Urinary bladder (tissue), 4 donors: ENCODE data around the gene CCDC80. TPM values are rescaled to one million over a fixed set of nuclear protein-coding genes. Genes with fewer than 3 reads are reported as not detected.
"Not testable (repeated sequence)": the region's sequence is repeated elsewhere in the genome, so short reads cannot be mapped to it uniquely, and the experiment has no call there.

Experiments used
- DNase-seq: peaks from one replicate; pipeline ENCODE4 v3.0.0-alpha.2; 2015; ENCODE audit errors: extremely low spot score
- H3K27ac ChIP-seq: one replicate; pipeline ENCODE4 v1.5.1; 2013; ENCODE audit warnings: low read depth, mild to moderate bottlenecking, moderate library complexity
- H3K36me3 ChIP-seq: one replicate; pipeline ENCODE4 v1.6.1; 2013; ENCODE audit warnings: mild to moderate bottlenecking, moderate library complexity; ENCODE audit not compliant: insufficient read depth
- H3K4me1 ChIP-seq: one replicate; pipeline ENCODE4 v1.6.1; 2013; ENCODE audit warnings: mild to moderate bottlenecking, moderate library complexity; ENCODE audit not compliant: insufficient read depth
- H3K4me3 ChIP-seq: one replicate; pipeline ENCODE4 v1.5.1; 2013; ENCODE audit warnings: low read depth, low read length
- WGBS: extraction: QIAGEN DNeasy Blood & Tissue Kit; methylation state at CpG from one replicate; pipeline ENCODE4 v1.1.7; 2013; 5-methylcytosine and 5-hydroxymethylcytosine counted together
- polyA plus RNA-seq: library from polyadenylated mRNA; stranded (reverse); fragments of 200-250 nt; gene quantifications from one replicate; pipeline ENCODE4 v1.2.3, GENCODE V29; 2013
- total RNA-seq: library from RNA; depleted of rRNA; stranded (reverse); fragments of >200 nt; gene quantifications from one replicate; pipeline ENCODE4 v1.2.3, GENCODE V29; 2014
- donor health status: healthy with polysubstance abuse.
- donor health status: healthy.

Gene CCDC80
- total and polyA plus RNA-seq, 2 donors = 62.3 to 128 TPM

DNA sequence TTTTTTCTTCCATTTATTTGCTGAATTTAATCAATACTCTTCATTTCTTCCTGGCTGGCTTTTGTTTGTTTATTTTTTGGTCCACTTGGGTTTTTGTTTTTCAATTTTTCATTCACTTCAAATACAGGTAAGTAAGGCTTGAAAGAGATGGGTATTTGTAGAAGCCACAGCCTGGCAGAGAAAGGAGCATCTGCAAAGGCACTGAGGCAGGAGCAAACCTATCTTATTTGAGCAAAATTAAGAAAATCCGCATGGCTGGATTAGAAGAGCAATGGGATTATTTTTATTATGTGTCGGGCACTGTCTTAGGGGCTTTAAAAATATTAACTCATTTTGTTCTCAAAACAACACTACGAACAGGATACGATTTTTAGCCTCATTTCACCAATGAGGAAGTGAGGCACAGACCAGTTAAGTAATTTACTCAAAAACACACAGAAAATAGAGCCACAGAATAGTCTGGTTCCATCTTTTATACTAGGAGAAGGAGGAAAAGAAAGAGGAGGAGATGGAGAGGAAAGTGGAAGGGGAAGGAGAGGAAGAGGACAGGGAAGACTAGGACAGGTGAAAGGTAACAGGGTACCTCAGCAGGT is 35.1 kb upstream of the CCDC80 start:
- no peak for DNase-seq
- WGBS = 88% methylated on average over 4 of the region's 4 CpGs
- Histone ChIP-seq H3K4me1 (no peaks in the 10 kb centered on the region), H3K36me3 (no peaks in the 10 kb centered on the region), H3K4me3 (no peak overlapping the region), H3K27ac (no peak overlapping the region)

DNA sequence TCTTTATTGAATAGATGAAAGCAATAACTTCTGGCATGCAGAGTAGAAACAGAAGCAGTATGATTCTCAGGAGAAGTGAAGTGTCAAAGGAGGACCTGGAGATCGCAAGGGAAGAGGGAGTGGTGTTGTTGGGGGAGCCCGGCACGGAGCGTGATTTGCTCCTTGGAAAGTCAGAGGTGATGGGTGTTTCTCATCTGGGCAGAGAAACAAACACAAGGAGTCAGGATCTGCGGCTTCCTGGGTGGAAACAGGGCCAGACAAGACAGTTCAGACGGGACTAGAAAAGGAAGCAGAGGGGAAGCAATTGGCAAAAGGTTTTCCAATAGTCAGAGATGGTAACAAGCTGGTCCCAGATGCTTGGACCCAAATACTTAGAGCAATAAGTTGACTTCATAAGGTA is 34.4 kb upstream of the CCDC80 start:
- DNase-seq = no peak
- no peaks in the 10 kb centered on the region for H3K36me3 ChIP-seq
- H3K27ac ChIP-seq = no peak overlapping the region
- no peaks in the 10 kb centered on the region for H3K4me1 ChIP-seq
- no peak overlapping the region for H3K4me3 ChIP-seq
- 71% methylated on average over 6 of the region's 6 CpGs for WGBS

DNA sequence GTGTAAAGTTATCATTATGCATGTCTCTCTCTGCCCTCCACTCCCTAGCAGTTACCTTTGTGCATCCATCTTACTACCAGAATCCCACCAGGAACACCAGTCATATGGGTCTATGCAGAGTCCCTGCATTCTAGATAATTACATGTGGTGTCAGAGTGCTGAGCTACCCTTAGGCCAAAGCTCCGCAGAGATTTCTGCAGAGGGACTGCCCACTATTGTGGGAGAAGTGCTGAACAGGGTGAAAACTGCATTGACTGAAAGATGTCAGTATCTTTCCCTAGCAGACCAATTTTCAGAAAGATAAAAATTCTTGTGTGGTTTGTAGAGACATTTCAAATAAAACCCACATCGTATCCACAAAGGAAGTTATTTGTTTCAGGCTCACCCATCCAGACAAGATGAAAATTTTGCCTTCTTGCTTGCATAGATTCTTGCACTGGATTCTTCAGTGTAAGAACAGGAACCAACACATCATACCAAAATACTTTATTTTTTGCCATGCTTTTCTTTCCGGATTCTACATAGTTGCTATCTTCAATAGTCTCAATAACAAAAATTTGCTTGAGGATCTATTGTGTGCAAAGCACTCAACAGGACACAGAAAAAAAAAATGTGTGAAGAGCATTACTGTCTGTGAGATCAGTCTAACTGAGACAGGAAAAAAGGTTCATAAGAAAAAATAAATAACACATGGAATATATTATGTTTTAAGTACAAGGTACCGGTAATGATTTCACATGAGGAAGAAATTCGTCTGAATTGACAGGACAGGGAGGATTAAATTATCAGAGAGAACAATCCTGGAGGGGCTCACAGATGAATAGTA is 32.0 kb upstream of the CCDC80 start:
- Histone ChIP-seq H3K27ac (no peak overlapping the region), H3K36me3 (no peaks in the 10 kb centered on the region), H3K4me1 (no peaks in the 10 kb centered on the region), H3K4me3 (no peak overlapping the region)
- DNase-seq = no peak
- 73% methylated on average over 5 of the region's 5 CpGs for WGBS

DNA sequence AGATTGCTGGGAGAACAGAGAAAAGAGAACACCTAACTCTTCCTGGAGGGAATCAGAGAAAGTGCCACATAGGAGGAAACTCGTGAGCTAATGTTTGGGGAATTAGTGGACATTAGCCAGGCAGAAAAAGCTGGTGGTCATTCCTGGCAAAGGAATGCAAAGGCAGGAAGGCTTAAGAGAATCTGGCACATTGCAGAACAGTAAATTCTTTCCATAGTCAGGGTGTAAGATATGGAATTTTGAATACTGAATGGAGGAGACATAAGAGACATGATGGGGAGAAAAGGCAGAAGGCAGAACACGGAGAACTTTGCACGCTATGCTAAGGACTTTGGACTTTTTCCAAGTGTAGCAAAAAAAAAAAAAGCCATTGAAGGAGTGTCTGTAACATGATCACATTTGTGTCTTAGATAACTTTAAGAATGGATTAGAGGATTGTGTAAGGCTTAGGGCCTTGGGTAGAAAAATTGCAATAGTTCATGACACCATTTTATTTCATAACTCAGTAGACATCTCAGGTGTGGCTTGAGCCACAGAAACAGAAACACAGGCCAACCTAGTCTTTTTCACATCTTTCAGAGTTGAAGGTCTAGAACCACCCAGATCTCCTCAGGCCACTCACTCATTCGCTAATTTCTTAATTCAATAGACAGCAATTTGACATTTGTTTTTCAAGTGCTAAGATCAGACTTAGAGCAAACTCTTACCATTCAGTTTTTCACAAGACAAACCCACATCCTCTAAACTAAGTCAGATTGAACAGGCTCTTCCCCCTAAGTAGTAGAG is 31.2 kb upstream of the CCDC80 start:
- Histone ChIP-seq H3K4me1 (no peaks in the 10 kb centered on the region), H3K36me3 (no peaks in the 10 kb centered on the region), H3K27ac (peak overlapping the region; percentile 32), H3K4me3 (no peak overlapping the region)
- 33% methylated on average over 4 of the region's 4 CpGs for WGBS
- DNase-seq = no peak

DNA sequence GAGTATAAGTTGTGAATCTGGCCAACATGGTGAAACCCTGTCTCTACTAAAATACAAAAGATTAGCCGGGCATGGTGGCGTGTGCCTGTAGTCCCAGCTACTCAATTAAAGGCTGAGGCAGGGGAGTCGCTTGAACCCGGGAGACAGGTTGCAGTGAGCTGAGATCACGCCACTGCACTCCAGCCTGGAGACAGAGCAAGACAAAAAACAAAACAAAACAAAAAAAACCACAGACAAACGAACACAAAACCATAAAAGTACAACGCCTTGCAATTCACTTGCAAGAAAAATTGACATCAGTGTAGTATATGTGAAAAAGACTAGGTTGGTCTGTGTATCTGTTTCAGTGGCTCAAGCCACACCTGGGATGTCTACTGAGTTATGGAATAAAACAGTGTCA is 29.9 kb upstream of the CCDC80 start:
- Histone ChIP-seq H3K27ac (no peak overlapping the region), H3K4me1 (no peaks in the 10 kb centered on the region), H3K4me3 (no peak overlapping the region), H3K36me3 (no peaks in the 10 kb centered on the region)
- DNase-seq = no peak
- 91% methylated on average over 7 of the region's 7 CpGs for WGBS

DNA sequence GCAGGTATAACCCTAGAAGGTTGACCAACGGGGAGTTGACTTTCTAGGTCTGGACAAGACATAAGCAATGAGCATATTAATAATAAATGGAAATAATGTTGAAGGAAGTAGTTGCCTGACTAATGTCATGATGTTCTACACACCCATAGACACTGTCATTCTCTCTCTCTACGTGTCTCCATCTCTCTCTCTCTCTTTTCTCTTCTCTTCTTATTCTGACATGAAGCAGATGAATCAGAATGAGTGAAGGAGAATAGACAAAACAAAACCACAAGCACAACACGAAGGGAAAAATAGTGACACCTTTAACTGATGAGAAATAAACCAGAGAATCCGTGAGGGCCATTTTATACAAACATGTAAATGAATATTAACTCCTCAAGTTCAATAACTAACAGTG is 26.7 kb upstream of the CCDC80 start:
- DNase-seq = no peak
- 81% methylated on average over 4 of the region's 4 CpGs for WGBS
- no peak overlapping the region for H3K27ac ChIP-seq
- H3K4me1 ChIP-seq = no peaks in the 10 kb centered on the region
- no peak overlapping the region for H3K4me3 ChIP-seq
- H3K36me3 ChIP-seq = no peaks in the 10 kb centered on the region

GRCh38 chr3:112665009-112665408 is 24.1 kb upstream of the CCDC80 start:
- not testable (repeated sequence) for H3K27ac ChIP-seq, DNase-seq, H3K4me1 ChIP-seq, H3K4me3 ChIP-seq, H3K36me3 ChIP-seq
- 92% methylated on average over 7 of the region's 9 CpGs for WGBS

DNA sequence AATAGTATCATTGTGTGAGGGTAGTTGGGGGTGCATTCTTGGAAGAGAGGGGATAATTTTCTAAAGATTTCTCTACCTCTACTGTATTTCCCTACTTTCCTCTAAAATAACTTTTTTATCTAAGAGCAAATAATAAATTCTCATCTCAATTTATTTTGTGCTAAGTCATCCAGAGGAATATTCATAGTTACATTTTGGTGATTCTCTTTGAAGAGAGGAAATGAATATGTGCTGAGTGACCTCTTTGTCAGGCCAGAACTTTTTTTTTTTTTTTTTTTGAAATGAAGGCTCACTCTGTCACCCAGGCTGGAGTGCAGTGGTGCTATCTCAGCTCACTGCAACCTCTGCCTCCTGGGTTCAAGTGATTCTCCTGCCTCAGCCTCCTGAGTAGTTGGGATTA is 15.1 kb upstream of the CCDC80 start:
- no peak overlapping the region for H3K27ac ChIP-seq
- no peak for DNase-seq
- no peaks in the 10 kb centered on the region for H3K4me1 ChIP-seq
- no peaks in the 10 kb centered on the region for H3K36me3 ChIP-seq
- H3K4me3 ChIP-seq = no peak overlapping the region

DNA sequence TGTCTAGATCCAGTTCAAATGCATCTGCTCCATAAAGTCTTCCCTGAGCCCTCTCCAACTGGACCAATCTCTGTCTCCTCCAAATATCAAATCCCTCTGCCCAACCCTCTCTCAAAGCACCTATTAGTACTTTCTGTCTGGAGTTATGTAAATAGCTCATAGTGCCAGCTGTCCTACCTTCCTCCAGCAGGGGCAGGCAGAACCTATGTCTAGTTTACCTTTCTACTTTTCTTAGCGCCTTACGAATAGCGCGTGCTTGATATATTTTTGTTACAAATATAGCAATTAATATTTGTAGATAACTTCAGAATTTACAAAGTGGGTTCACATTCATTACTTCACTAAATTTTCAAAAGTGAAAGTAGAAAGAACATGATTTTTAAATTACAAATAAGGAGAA is 14.0 kb upstream of the CCDC80 start:
- H3K27ac ChIP-seq = no peak overlapping the region
- no peak overlapping the region for H3K4me3 ChIP-seq
- H3K36me3 ChIP-seq = no peaks in the 10 kb centered on the region
- 97% methylated on average over 4 of the region's 4 CpGs for WGBS
- no peak for DNase-seq
- H3K4me1 ChIP-seq = no peaks in the 10 kb centered on the region

GRCh38 chr3:112654492-112654891 is 13.5 kb upstream of the CCDC80 start:
- H3K27ac ChIP-seq = no peak overlapping the region
- DNase-seq = no peak
- WGBS = 86% methylated on average over 5 of the region's 5 CpGs

GRCh38 chr3:112653881-112654300 is 12.9 kb upstream of the CCDC80 start:
- H3K27ac ChIP-seq = no peak overlapping the region
- H3K36me3 ChIP-seq = no peaks in the 10 kb centered on the region
- DNase-seq = no peak
- H3K4me1 ChIP-seq = no peaks in the 10 kb centered on the region
- H3K4me3 ChIP-seq = no peak overlapping the region
- 49% methylated on average over 5 of the region's 5 CpGs for WGBS

More at GRCh38 chr3:112654492-112654891, 13.5 kb upstream of the CCDC80 start:
- H3K36me3 ChIP-seq = no peaks in the 10 kb centered on the region
- no peaks in the 10 kb centered on the region for H3K4me1 ChIP-seq
- no peak overlapping the region for H3K4me3 ChIP-seq

DNA sequence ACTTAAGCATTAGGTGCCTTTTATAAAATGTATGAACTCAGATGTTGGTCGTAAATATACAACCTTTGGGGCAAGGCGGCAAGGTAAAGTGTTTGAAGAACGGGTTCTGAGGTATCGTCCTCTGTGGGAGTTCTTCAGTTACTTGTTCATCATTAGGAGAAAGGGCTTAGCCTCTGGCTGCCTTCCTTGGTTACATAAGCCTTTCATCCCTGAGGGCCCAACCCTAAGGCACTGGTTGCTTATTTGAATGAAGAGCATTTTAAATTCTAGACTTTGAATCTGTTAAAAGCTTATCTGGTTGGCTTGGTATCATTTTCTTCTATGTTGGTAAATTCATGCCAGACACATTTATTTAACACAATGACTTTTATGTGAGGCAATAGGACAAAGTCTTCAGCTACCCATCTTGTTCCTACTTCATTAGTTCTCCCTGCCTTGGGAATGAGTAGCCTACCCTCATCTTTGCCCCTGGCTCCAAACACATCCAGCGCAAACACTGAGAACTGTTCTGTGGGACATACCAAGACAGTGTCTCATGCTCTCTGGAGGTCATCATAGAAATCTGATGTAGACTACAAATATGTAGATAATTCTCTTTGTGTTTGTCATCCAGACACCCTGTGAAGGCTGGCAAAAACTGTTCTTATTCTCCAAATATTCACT is 12.4 kb upstream of the CCDC80 start:
- DNase-seq = no peak
- Histone ChIP-seq H3K4me1 (no peaks in the 10 kb centered on the region), H3K27ac (no peak overlapping the region), H3K4me3 (no peak overlapping the region), H3K36me3 (no peaks in the 10 kb centered on the region)
- 63% methylated on average over 5 of the region's 5 CpGs for WGBS

DNA sequence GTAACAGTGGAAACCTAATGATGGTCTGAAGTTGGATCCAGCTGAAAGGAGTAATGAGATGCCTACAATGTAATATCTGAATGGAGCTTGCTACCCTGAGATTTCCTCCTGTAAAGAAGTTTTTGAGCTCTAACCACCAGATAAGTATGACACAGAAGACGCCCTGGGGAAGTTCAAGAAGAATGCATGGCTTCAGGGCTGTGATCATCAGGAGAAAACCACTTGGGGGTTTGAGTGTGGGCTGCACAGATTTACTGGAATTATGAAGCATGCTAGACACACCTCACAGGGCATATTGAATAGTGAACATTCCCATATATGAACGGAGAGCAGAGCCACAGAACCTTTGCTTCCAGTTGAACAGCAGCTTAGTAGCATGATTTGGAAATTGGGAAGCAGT is 10.6 kb upstream of the CCDC80 start:
- Histone ChIP-seq H3K4me1 (no peaks in the 10 kb centered on the region), H3K27ac (no peak overlapping the region), H3K36me3 (no peaks in the 10 kb centered on the region), H3K4me3 (no peak overlapping the region)
- WGBS = 92% methylated on average over 2 of the region's 2 CpGs
- no peak for DNase-seq
